KOPT-K1 (cell line): Measurements from ENCODE around the gene OPRL1.
"Not testable (repeated sequence)": the region's sequence is repeated elsewhere in the genome, so short reads cannot be mapped to it uniquely, and the experiment has no call there.

Experiments
- H3K27ac ChIP-seq: fragments of 200-600 bp; sonication (generic); 2 replicates; pipeline ENCODE4 v1.5.1; 2016; ENCODE audit warnings: antibody characterized with exemption, mild to moderate bottlenecking, low read depth, low read length; ENCODE audit not compliant: poor library complexity, severe bottlenecking
- H3K36me3 ChIP-seq: fragments of 200-600 bp; sonication (generic); 2 replicates; pipeline ENCODE4 v1.5.1; 2017; ENCODE audit warnings: antibody characterized with exemption, mild to moderate bottlenecking, low read length, moderate library complexity; ENCODE audit not compliant: insufficient read depth
- H3K9me3 ChIP-seq: fragments of 200-600 bp; sonication (generic); 2 replicates; pipeline ENCODE4 v1.5.1; 2017; ENCODE audit warnings: antibody characterized with exemption, low read length, mild to moderate bottlenecking; ENCODE audit not compliant: insufficient read depth, poor library complexity, severe bottlenecking

OPRL1 gene

GRCh38 chr20:64080813-64081623 lies 1.1 kb downstream of the OPRL1 start:
- Histone ChIP-seq H3K27ac (no peak overlapping the region), H3K36me3 (no peaks in the 10 kb centered on the region; the same call in 1 of the 2 replicates), H3K9me3 (no peaks in the 10 kb centered on the region)

GRCh38 chr20:64081624-64081964 lies 1.7 kb downstream of the OPRL1 start:
- Histone ChIP-seq H3K36me3 (no peaks in the 10 kb centered on the region), H3K27ac (no peak overlapping the region), H3K9me3 (peaks cover 2% of the 10 kb centered on the region)

- Histone ChIP-seq H3K9me3 (peaks cover 7% of the 10 kb centered on the region), H3K36me3 (no peaks in the 10 kb centered on the region), H3K27ac (no peak overlapping the region)
These were observed 2.3 kb downstream of the OPRL1 start for GRCh38 chr20:64082126-64082731.

GRCh38 chr20:64082820-64083377 lies 3.0 kb downstream of the OPRL1 start:
- H3K27ac ChIP-seq: no peak overlapping the region
- H3K36me3 ChIP-seq: no peaks in the 10 kb centered on the region
- peaks cover 12% of the 10 kb centered on the region for H3K9me3 ChIP-seq

- no peaks in the 10 kb centered on the region for H3K36me3 ChIP-seq
- H3K9me3 ChIP-seq: peaks cover 15% of the 10 kb centered on the region
- H3K27ac ChIP-seq: no peak overlapping the region
These were observed 3.5 kb downstream of the OPRL1 start for GRCh38 chr20:64083378-64083803.

- H3K27ac ChIP-seq: no peak within 1 kb of the TSS
- H3K36me3 ChIP-seq: no peaks in the 10 kb centered on the region
- peaks cover 15% of the 10 kb centered on the region for H3K9me3 ChIP-seq
These were observed 4.2 kb downstream of the OPRL1 start, which contains the start of gene LKAAEAR1 for GRCh38 chr20:64083804-64084684. TSS of gene LKAAEAR1 (minus strand) at chr20:64084398. CDS start at chr20:64084219, 179 bp downstream.

GRCh38 chr20:64084685-64085152 lies 4.8 kb downstream of the OPRL1 start:
- Histone ChIP-seq H3K27ac (no peak overlapping the region), H3K9me3 (peaks cover 15% of the 10 kb centered on the region), H3K36me3 (no peaks in the 10 kb centered on the region)

- Histone ChIP-seq H3K9me3 (peaks cover 15% of the 10 kb centered on the region), H3K27ac (no peak overlapping the region), H3K36me3 (no peaks in the 10 kb centered on the region)
These were observed 6.9 kb downstream of the OPRL1 start for GRCh38 chr20:64086801-64087200.

GRCh38 chr20:64087226-64087825 lies 7.4 kb downstream of the OPRL1 start:
- H3K36me3 ChIP-seq, H3K27ac ChIP-seq: not testable (repeated sequence)
- H3K9me3 ChIP-seq: peaks cover 15% of the 10 kb centered on the region

GRCh38 chr20:64088586-64088985 lies 8.7 kb downstream of the OPRL1 start:
- not testable (repeated sequence) for H3K36me3 ChIP-seq, H3K27ac ChIP-seq
- H3K9me3 ChIP-seq: peaks cover 15% of the 10 kb centered on the region

GRCh38 chr20:64090165-64090564 lies 10.3 kb downstream of the OPRL1 start:
- H3K27ac ChIP-seq: no peak overlapping the region
- H3K9me3 ChIP-seq: peaks cover 15% of the 10 kb centered on the region
- H3K36me3 ChIP-seq: no peaks in the 10 kb centered on the region

- Histone ChIP-seq H3K36me3 (no peaks in the 10 kb centered on the region), H3K9me3 (peaks cover 15% of the 10 kb centered on the region), H3K27ac (no peak overlapping the region)
These were observed 11.5 kb downstream of the OPRL1 start for GRCh38 chr20:64091340-64091739.

- H3K9me3 ChIP-seq: peaks cover 12% of the 10 kb centered on the region
- H3K36me3 ChIP-seq: no peaks in the 10 kb centered on the region
- no peak overlapping the region for H3K27ac ChIP-seq
These were observed 11.9 kb downstream of the OPRL1 start for GRCh38 chr20:64091770-64092169.

GRCh38 chr20:64092258-64093012 lies 12.6 kb downstream of the OPRL1 start:
- Histone ChIP-seq H3K36me3 (no peaks in the 10 kb centered on the region), H3K9me3 (peaks cover 8% of the 10 kb centered on the region), H3K27ac (no peak overlapping the region)
